ENCODE results near the gene ATMIN. TPM values are rescaled to one million over a fixed set of nuclear protein-coding genes. Genes with fewer than 3 reads are reported as not detected.

The ATMIN gene
- total RNA-seq, 2 donors from 2014 or later, result 15.6 to 15.8 TPM

DNA sequence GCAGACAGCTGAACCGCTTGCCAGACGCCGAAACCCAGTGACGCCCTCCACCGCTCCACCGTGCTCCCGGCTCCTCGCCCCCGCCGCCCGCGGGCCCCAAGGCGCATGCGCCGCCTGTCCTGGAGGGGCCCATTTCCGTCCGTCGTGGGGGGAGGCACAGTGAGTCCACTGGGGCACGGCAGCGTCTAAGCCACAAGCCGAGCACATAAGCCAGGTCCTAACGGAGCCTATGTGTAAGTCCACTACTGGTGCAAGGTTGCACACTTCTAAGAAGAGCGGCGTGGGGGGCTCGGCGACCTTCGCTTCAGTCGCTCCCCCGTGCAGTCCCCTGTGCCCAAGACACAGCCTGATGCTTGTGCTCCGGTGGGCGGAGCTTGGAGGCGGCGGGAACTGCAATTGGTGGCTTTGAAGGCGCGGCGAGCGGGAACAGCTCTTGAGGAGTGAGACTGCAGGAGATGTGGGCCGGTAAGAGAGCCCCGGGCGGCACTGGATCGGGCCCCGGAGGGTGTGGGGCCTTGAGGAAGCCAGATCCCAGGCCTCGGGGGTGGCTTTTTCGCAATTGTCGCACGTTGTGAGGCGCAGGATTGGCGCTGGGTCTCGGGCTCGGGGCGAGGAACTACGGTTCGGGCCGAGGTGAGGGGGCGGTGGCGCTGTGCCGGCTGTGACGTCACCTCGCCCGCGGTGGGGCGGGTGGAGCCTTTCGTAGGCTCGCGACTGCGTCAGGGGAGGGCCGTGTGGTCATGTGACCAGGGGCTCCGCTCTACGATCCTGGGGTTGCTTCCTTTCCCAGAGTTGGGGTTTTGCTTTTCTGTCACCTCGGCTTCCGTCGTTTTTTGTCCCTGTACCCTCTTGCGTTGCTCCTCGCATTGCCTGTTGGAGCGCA lies 28.6 kb upstream of the ATMIN start, which contains the start of the genes CENPN and CMC2:
CENPN (plus strand) TSS at position 402 of the 883 bp plus-strand sequence. CDS start 4,726 bp downstream, outside the sequence.
CMC2 (minus strand) TSS at position 73 of the 883 bp plus-strand sequence. CDS start 9,491 bp downstream, outside the sequence.
- 0% methylated on average over 4 to 68 of the region's 75 CpGs for WGBS, 2 donors
- no peaks in the 10 kb centered on the region for H3K9me3 ChIP-seq
- H3K4me3 ChIP-seq, result peak within 1 kb of the TSS; percentile 85 to 95
- ATAC-seq (peak; percentile 93), DNase-seq (peak; percentile 99 to 100 (median 99))
- peak in 2 of 3 donors; percentile 77 to 91 for TF ChIP-seq POLR2A (IDR thresholded peaks at IDR 0.05)
- TF ChIP-seq, protein P1, sequence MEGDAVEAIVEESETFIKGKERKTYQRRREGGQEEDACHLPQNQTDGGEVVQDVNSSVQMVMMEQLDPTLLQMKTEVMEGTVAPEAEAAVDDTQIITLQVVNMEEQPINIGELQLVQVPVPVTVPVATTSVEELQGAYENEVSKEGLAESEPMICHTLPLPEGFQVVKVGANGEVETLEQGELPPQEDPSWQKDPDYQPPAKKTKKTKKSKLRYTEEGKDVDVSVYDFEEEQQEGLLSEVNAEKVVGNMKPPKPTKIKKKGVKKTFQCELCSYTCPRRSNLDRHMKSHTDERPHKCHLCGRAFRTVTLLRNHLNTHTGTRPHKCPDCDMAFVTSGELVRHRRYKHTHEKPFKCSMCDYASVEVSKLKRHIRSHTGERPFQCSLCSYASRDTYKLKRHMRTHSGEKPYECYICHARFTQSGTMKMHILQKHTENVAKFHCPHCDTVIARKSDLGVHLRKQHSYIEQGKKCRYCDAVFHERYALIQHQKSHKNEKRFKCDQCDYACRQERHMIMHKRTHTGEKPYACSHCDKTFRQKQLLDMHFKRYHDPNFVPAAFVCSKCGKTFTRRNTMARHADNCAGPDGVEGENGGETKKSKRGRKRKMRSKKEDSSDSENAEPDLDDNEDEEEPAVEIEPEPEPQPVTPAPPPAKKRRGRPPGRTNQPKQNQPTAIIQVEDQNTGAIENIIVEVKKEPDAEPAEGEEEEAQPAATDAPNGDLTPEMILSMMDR (IDR thresholded peaks at IDR 0.05), result peak in 3 of 7 experiments; percentile 15 to 40 (median 20)
- H3K27ac ChIP-seq, result peak within 1 kb of the TSS; percentile 96 to 99 (median 98)
- H3K27me3 ChIP-seq, result no peaks in the 10 kb centered on the region
- H3K36me3 ChIP-seq (replicated peaks in 1 of 2; ENCODE audit: insufficient read depth in 1 of 2, low read depth in 2 of 2), result no peaks in the 10 kb centered on the region
- intact Hi-C loops (cut with DNase I), result no loop called here
- peaks cover 30% of the 10 kb centered on the region for H3K4me1 ChIP-seq

DNA sequence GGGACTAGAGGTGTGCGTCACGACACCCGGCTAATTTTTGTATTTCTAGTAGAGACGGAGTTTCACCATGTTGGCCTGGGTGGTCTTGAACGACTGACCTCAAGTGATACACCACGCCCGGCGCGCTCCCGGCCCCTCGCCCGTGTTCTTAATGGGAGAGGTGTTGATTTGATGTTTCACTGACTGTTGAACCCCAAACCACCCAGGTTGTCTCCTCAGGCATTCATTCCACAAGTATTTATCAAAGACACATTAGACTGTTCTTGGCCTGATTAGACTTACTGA lies 27.2 kb upstream of the ATMIN start:
- Histone ChIP-seq H3K4me1 (peaks cover 29% of the 10 kb centered on the region), H3K4me3 (no peak overlapping the region), H3K9me3 (no peaks in the 10 kb centered on the region), H3K27ac (peak overlapping the region in 1 of 4 donors; percentile 98), H3K36me3 (replicated peaks in 1 of 2; ENCODE audit: insufficient read depth in 1 of 2, low read depth in 2 of 2) (no peaks in the 10 kb centered on the region), H3K27me3 (no peaks in the 10 kb centered on the region)
- DNase-seq, result peak in 1 of 4 donors; percentile 18
- intact Hi-C loops (cut with DNase I), result no loop called here
- ATAC-seq, result no peak
- 94 to 98% methylated on average over 12 of the region's 12 CpGs for WGBS, 2 donors
- TF ChIP-seq POLR2A (IDR thresholded peaks at IDR 0.05), result no peak
- TF ChIP-seq, protein P1 (IDR thresholded peaks at IDR 0.05), result no peak

DNA sequence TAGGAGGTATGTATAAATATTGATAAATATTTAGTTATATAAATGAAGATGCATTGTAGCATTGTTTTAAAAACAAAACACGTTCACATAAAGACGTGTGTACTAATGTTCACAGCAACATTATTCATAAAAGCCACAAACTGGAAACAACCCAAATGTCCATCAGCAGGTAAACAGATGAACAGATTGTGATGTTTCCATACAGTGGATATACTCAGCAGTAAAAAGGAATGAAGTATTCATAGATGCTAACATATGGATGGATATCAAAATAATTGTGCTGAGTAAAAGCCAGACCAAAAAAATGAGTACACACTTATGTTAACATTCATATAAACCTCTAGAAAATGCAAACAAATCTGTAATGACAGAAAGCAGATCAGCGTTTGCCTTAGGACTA lies 22.7 kb upstream of the ATMIN start:
- intact Hi-C loops (cut with DNase I), result no loop called here
- TF ChIP-seq, protein P1 (IDR thresholded peaks at IDR 0.05), result no peak
- no peak for TF ChIP-seq POLR2A (IDR thresholded peaks at IDR 0.05)
- no peak for ATAC-seq

DNA sequence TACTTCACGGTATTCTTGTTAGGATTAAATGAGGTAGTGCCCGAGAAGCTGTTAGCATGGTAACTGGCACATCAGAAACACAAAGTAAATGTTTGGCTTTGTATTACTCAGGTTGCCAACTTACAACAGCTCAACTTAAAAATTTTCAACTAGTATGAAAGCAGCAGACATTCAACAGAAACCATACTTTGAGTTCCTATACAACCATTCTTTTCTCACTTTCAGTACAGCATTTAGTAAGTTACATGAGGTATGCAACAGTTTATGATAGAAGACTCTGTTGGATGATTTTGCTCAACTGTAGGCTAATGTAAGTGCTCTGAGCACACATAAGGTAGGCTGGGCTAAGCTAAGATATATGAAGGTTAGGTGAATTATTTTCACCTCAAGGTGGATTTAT lies 21.0 kb upstream of the ATMIN start:
- ATAC-seq (no peak), DNase-seq (no peak)
- Histone ChIP-seq H3K27me3 (no peaks in the 10 kb centered on the region), H3K4me3 (no peak overlapping the region), H3K4me1 (no peaks in the 10 kb centered on the region), H3K9me3 (no peaks in the 10 kb centered on the region), H3K27ac (no peak overlapping the region), H3K36me3 (replicated peaks in 1 of 2; ENCODE audit: insufficient read depth in 1 of 2, low read depth in 2 of 2) (no peaks in the 10 kb centered on the region)
- intact Hi-C loops (cut with DNase I), result no loop called here
- WGBS, 2 donors, result 77 to 79% methylated on average over 2 of the region's 2 CpGs
- TF ChIP-seq POLR2A (IDR thresholded peaks at IDR 0.05), result no peak
- TF ChIP-seq, protein P1 (IDR thresholded peaks at IDR 0.05), result no peak

More for the DNA sequence above, 22.7 kb upstream of the ATMIN start:
- Histone ChIP-seq H3K36me3 (replicated peaks in 1 of 2; ENCODE audit: insufficient read depth in 1 of 2, low read depth in 2 of 2) (no peaks in the 10 kb centered on the region), H3K4me1 (peaks cover 5% of the 10 kb centered on the region), H3K4me3 (no peak overlapping the region), H3K9me3 (no peaks in the 10 kb centered on the region), H3K27me3 (no peaks in the 10 kb centered on the region), H3K27ac (no peak overlapping the region)
- DNase-seq, result no peak
- WGBS, 2 donors, result 90 to 93% methylated on average over 3 of the region's 3 CpGs

All from body of pancreas (tissue), 4 donors.